GM21515 (cell line): Measurements from ENCODE around the gene TRPV4.

ENCODE experiments used
- ATAC-seq: cut with Tn5 transposase; IDR thresholded peaks from one replicate; pipeline ENCODE4 v1.9.1; 2021; ENCODE audit not compliant: unreplicated experiment

Gene TRPV4

GRCh38 chr12:109764123-109764522 lies 69.1 kb downstream of the TRPV4 start:
- no peak for ATAC-seq

DNA sequence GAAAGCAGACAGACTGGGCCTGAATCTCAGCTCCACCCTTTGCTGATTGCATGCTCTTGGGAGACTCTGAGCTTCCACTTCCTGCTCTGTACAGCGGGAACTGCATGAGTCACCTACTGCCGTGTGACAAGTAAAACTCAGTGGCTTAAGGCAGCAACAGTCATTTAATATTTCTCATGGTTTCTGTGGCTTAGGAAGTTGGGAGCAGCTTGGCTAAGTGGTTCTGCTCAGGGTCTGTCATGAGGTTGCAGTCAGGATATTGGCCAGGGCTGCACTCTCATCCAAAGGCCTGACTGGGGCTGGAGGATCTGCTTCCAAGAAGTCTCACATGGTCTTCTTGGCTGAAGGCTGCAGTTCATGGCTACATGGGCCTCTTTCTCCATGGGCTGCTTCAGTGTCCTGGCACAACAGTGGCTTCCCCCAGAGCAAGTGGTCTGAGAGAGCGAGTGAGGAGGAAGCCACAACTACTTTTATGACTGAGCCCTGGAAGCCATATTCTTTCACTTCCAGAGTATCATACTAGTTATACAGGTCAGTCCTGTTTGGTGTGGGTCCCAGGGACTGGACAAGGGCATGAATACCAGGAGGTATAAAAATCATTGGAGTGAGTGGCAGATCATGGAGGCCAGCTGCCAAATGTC lies 69.9 kb downstream of the TRPV4 start:
- ATAC-seq: no peak

GRCh38 chr12:109762673-109763191 lies 70.5 kb downstream of the TRPV4 start:
- no peak for ATAC-seq

- no peak for ATAC-seq
Observed at GRCh38 chr12:109762071-109762672, 71.0 kb downstream of the TRPV4 start.

GRCh38 chr12:109760930-109761921 lies 72.0 kb downstream of the TRPV4 start:
- no peak for ATAC-seq

DNA sequence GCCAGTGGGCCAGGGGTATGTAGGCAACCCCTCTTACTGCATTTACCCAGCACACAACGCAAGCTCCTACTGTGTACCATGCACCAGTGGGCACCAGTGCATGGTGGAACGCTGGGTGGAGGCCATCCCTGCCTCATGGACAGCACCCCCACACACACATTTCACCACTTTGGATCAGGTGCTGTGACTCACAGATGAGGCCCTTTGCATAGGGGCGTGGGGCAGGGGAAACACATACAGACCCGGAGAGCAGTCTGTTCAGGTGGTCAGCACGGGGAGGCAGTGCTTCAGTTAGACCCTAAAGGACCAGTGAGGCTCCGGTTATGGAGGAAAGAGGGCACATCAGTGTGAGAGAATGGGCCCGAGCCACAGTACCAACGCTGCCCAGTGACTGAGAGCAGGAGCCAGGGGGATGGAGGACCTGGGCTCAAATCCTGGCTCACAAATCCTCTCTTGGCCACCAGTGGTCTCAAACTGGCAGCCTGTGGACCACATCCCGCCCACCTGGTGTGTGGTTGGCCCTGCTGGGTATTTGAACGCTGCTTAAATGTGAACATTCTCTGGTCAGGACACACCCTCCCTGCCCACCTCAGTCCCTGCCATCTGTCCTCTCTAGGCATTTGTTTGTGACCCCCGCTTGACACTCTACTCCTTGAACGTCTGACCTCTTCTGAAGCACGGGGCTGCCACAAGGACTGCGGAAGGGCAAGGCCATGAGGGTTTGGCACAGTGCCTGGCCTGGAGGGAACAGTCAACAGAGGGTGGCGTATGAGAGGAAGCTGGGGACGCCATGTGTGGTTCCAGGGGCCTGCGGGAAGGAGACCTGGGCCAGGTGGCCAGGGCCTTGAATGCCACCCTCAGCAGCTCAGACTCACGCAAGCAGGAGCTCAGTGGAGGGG lies 72.9 kb downstream of the TRPV4 start:
- ATAC-seq: no peak

- ATAC-seq: no peak
Observed at GRCh38 chr12:109759595-109759994, 73.6 kb downstream of the TRPV4 start.

DNA sequence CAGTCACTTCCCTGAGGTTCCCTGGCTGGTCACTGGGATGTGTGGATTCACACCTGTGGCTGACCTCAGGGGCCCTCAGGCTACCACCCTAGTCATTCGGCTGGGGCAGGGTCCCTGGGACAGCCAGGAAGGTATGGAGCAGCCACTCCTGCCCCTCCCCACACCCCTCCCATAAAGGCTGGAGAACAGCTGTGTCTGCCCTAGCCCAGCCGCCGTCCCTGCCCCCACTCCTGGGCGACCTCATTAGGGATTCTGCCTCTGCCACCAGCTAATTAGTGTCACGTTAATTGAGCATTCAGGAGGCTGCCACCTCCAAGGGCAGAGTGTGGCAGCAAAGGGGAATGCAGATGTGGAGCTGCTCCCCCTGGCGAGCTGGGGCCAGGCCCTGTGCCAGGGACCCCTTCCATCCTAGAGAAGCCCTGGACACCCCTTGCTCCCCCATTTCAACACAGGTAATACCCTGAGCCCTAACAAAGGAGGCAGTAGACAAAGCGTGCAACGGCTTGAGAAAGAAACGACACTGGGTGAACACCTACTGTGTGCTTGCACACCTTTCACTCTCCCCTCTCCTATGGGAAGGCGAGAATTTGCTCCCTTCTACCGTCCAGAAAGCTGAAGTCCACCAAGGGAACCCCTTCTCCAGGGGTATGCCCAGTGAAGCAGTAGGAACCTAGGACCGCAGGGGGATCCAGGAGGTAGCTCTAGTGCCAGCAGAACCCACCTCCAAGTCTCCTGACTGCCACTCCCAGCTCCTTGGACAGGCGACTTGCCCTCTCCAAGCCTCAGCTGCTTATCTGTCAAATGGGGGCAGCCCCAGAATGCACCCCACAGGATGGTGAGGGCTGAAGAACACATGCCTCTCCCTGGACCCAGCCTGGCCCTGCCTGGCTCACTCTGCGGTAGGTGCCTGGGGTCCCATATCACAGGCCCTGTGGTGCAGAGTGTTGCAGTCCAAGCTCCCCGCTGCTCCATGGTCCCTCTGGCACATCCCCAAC lies 74.5 kb downstream of the TRPV4 start:
- ATAC-seq: no peak

- no peak for ATAC-seq
Observed at GRCh38 chr12:109757671-109758265, 75.4 kb downstream of the TRPV4 start.

DNA sequence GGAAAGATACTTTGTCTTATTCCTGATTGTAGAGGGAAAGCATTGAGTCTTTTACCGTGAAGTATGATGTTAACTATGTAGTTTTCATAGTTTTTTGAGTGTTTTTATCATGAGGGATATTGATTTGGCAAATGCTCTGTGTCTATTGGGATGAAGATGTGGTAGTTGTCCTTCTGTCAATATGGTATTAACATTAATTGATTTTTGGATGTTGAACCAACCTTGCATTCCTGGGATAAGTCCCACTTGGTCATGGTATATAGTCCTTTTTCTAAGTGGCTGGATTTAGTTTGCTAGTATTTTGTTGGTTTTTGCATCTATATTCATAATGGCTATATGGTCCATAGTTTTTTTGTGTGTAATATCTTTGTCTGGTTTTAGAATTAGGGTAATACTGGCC lies 76.7 kb downstream of the TRPV4 start:
- ATAC-seq: no peak

- no peak for ATAC-seq
Observed at GRCh38 chr12:109753959-109754358, 79.2 kb downstream of the TRPV4 start.

GRCh38 chr12:109753054-109753401 lies 80.2 kb downstream of the TRPV4 start:
- no peak for ATAC-seq

GRCh38 chr12:109752117-109753053 lies 80.8 kb downstream of the TRPV4 start:
- ATAC-seq: no peak

DNA sequence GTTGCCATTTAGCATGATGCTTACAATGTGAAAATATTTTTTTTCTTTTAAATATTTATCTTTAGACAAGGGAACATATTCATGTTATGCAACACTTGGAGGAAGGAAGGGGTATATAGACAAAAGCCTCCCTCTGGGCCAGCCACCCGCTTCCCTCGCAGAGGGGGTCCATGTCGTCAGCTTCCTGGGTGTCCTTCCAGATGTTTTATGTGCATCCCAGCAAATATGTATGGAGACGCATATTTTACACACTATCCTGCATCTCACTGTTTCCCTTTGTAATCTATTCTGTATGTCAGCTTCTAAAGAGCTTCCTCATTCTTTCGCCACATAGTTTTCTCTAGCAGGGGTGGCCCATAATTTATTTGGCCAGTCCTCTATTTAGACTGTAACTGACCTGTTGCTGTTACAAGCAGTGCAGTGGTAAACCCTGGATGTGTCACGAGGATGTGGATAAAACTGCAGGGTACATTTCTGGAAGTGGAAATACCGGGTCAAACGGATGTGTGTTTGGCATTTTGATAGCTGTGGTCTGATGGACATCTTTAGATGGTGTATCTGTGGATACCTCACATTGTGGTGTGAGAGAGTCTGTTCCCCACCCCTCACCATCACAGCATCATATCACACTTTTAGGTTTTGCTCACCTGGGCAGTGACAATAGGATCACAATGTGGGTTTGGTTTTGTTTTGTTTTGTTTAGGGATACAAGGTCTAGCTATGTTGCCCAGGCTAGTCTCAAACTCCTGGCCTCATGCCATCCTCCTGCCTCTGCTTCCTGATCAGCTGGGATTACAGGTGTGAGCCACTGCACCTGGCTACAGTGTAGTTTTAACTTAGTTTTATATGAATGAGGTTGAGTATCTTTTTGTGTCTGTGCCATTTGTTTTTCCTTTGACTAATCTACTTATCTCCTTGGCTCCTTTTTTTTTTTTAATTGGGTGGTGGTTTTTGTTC lies 87.9 kb downstream of the TRPV4 start:
- no peak for ATAC-seq

GRCh38 chr12:109744026-109744425 lies 89.2 kb downstream of the TRPV4 start:
- ATAC-seq: no peak

- no peak for ATAC-seq
Observed at GRCh38 chr12:109743076-109743910, 89.9 kb downstream of the TRPV4 start.
